Testis (tissue), 3 donors: ENCODE data around the gene TTLL11. TPM values are rescaled to one million over a fixed set of nuclear protein-coding genes. Genes with fewer than 3 reads are reported as not detected.

Source experiments
- DNase-seq: peaks from one replicate; pipeline ENCODE4 v3.0.0-alpha.2; 2019
- H3K27ac ChIP-seq, 2 donors: fragments of 200-600 bp; sonication (generic); one replicate each; pipeline ENCODE4 v1.5.1; 2019
- H3K27me3 ChIP-seq: fragments of 200-600 bp; sonication (generic); one replicate; pipeline ENCODE4 v1.5.1; 2019
- H3K36me3 ChIP-seq: fragments of 200-600 bp; sonication (generic); one replicate; pipeline ENCODE4 v1.5.1; 2017; ENCODE audit warnings: low read depth; ENCODE audit errors: missing control alignments
- H3K4me1 ChIP-seq: fragments of 200-600 bp; sonication (generic); one replicate; pipeline ENCODE4 v1.5.1; 2019
- H3K4me3 ChIP-seq, 2 donors: fragments of 200-600 bp; sonication (generic); one replicate each; pipeline ENCODE4 v1.5.1; 2017 to 2019
- H3K9me3 ChIP-seq: fragments of 200-600 bp; sonication (generic); one replicate; pipeline ENCODE4 v1.5.1; 2017
- POLR2A ChIP-seq: fragments of 450-650 bp; IDR thresholded peaks from one replicate; pipeline ENCODE4 v1.6.1; 2017; ENCODE audit warnings: antibody characterized with exemption, mild to moderate bottlenecking, moderate library complexity
- WGBS, 2 donors: methylation state at CpG; one replicate each; pipeline ENCODE4 v1.1.5; 2018; 5-methylcytosine and 5-hydroxymethylcytosine counted together
- intact Hi-C: fragments of 100-400 bp; cut with DNase I; formaldehyde crosslinking; loops from one replicate; pipeline ENCODE4 v1.15.1; 2023; ENCODE audit warnings: low total_unique reads
- polyA plus RNA-seq: library from polyadenylated mRNA; stranded (reverse); fragments of 350-450 nt; fragmentation: Illumina TruSeq; extraction: RNeasy Lipid Tissue Mini Kit (QIAGEN cat#74804); gene quantifications from one replicate; pipeline ENCODE4 v1.2.3, GENCODE V29; 2014; ENCODE audit warnings: low read depth, low replicate concordance; ENCODE audit not compliant: insufficient read depth
- total RNA-seq, 2 donors: library from RNA; depleted of rRNA; stranded (reverse); fragments of >200 nt; gene quantifications; one replicate each; pipeline ENCODE4 v1.2.3, GENCODE V29; 2016
- TF ChIP-seq, protein P1 (sequence below), 3 experiments: fragments of 450-650 bp in 2 of 3; fragments of 200-600 bp in 1 of 3; sonication (generic) in 1 of 3; IDR thresholded peaks; one replicate each; pipeline ENCODE4 v1.5.1; 2016 to 2019; ENCODE audit warnings: antibody characterized with exemption in 3 of 3, mild to moderate bottlenecking in 2 of 3, moderate library complexity in 1 of 3

The TTLL11 gene
- total and polyA plus RNA-seq, 3 donors from 2014 or later = 17.8 to 36.5 (median 19.8) TPM

DNA sequence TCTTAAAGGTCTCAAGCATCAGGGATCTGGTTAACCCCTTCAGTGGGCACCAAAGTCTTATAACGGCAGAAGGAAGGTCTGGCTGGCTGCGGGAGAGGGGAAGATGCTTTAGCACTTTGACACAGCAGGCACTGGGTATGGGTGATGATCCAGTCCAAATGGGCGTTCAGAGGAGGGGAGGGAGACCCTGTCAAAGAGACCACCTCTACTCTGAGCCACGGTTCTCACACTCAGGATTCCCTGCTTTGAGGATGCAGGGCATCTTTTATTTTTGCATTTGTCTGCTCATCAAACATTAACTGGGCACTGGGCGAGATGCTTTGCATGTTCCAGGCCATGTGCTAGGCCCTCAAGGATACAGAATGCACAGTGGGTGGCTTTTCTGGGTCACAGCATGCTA, 237.6 kb downstream of the TTLL11 start:
- Histone ChIP-seq H3K4me3 (no peak overlapping the region), H3K27ac (no peak overlapping the region), H3K27me3 (no peaks in the 10 kb centered on the region), H3K4me1 (peaks cover 26% of the 10 kb centered on the region), H3K36me3 (no peaks in the 10 kb centered on the region), H3K9me3 (no peaks in the 10 kb centered on the region)
- intact Hi-C loops = no loop called here
- no peak for DNase-seq
- TF ChIP-seq, protein P1, sequence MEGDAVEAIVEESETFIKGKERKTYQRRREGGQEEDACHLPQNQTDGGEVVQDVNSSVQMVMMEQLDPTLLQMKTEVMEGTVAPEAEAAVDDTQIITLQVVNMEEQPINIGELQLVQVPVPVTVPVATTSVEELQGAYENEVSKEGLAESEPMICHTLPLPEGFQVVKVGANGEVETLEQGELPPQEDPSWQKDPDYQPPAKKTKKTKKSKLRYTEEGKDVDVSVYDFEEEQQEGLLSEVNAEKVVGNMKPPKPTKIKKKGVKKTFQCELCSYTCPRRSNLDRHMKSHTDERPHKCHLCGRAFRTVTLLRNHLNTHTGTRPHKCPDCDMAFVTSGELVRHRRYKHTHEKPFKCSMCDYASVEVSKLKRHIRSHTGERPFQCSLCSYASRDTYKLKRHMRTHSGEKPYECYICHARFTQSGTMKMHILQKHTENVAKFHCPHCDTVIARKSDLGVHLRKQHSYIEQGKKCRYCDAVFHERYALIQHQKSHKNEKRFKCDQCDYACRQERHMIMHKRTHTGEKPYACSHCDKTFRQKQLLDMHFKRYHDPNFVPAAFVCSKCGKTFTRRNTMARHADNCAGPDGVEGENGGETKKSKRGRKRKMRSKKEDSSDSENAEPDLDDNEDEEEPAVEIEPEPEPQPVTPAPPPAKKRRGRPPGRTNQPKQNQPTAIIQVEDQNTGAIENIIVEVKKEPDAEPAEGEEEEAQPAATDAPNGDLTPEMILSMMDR (IDR thresholded peaks at IDR 0.05) = no peak
- TF ChIP-seq POLR2A = no peak
- 81 to 94% methylated on average over 5 of the region's 5 CpGs for WGBS, 2 donors

DNA sequence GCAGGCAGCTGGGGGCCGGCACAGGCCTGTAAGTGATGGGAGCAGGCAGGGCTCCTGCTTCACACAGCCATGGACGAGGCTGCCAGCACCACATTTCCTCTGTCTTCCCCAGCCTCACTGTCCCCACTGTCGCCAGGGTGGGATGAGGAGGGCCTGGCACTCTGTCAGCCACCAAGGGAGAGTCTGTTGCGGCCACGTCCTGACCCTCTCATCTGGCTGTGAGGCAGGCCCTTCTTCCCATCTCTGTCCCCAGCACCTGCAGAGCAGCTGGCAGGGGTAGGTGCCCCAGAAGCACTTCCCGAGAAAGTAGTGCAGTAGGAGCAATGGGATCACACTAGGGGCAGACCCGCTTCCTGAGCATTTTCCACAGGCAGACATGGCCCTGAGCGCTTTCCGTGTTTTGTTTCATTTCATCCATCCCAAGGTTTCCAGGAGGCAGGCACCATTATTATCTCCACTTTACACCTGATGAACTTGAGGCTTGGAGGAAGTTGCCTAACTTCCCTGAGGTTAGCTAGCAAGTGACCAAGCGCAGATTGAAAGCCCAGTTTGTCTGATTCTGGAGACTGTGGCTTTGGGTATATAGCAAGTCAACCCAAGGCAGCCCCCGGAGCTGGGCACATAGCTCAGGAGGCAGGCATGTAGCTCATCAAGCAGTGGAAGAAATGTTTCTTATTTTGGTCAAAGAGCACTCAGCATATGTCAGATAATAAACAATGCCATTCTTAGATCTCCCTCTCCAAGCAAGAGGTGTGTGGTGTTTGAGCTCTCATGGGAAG, 239.3 kb downstream of the TTLL11 start:
- H3K9me3 ChIP-seq = no peaks in the 10 kb centered on the region
- no peak overlapping the region for H3K4me3 ChIP-seq
- intact Hi-C loops = no loop called here
- WGBS, 2 donors = 84 to 88% methylated on average over 6 to 11 of the region's 11 CpGs
- DNase-seq = peak; percentile 13
- H3K27me3 ChIP-seq = no peaks in the 10 kb centered on the region
- TF ChIP-seq, protein P1 (IDR thresholded peaks at IDR 0.05) = no peak
- TF ChIP-seq POLR2A = no peak
- H3K27ac ChIP-seq = peak overlapping the region; percentile 87 to 88
- H3K36me3 ChIP-seq = no peaks in the 10 kb centered on the region
- H3K4me1 ChIP-seq = peaks cover 26% of the 10 kb centered on the region

DNA sequence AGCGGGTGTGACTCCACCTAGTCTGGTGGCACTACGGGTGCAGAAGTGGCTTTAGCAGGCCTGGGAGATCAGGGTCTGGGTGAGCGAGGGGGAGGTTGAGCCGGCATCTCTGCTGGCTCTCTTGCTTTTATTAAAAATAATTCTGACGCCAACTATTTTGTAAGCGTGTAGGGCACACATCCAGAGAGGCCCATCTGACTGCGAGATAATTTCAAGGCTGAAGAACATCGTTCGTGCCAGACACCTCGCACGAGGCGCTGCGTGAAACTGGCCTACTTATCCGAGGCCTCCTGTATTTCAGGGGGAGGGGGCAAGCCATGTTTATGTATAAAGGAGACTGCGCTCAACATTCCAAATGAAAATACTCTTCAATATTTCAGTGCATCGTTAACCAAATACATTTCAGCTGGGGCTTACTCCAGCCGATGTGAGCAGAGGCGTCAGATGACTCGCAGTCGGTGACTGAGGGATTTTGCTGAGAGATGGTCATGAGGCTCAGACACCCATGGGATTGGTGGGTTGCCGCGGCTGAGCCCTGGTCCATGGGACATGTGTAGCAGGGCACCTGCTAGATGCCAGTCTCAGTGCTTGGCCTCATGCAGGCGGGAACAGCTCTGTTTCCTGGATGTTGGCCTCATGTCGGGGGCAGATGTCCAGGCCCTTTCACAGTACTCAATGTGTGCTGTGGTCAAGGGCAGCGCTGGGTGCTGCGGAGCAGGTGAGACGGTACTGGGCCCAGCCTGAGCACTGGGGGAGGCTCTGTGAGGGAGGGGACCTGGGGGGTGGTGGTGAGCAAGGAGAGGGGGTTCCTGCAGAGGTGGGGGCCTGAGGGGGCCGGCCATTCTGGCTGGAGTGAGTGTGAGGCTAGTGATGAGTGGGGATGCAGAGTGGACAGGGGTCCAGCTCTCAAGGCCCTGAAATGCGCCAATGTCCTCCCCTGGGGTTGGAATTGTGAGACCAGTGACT, 240.2 kb downstream of the TTLL11 start:
- Histone ChIP-seq H3K4me1 (peaks cover 26% of the 10 kb centered on the region), H3K27me3 (no peaks in the 10 kb centered on the region), H3K4me3 (no peak overlapping the region), H3K36me3 (no peaks in the 10 kb centered on the region), H3K9me3 (no peaks in the 10 kb centered on the region), H3K27ac (peak overlapping the region; percentile 87 to 88)
- intact Hi-C loops = no loop called here
- WGBS, 2 donors = 37 to 65% methylated on average over 26 to 29 of the region's 29 CpGs
- peak; percentile 96 for DNase-seq
- no peak for TF ChIP-seq POLR2A
- TF ChIP-seq, protein P1 (IDR thresholded peaks at IDR 0.05) = no peak

DNA sequence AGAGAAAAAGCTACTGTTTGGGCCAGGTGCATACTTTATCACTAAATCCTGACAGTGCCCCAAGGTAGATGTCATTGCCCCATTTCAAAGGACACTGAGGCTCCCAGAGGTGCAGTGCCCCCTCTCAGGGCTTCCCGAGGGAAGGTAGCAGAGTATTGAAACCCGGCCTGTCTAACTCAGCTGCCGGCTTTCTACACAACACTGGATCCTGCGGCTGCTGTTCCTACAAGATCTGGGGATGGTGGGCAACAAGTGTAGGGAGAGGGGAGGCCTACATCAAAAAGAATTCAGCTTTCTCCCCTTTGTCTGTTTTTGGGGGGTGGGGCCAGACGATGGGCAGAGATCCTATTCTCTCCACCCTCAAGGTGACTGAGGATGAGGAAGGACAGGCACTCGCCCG, 240.9 kb downstream of the TTLL11 start:
- peak overlapping the region; percentile 87 to 88 for H3K27ac ChIP-seq
- no peaks in the 10 kb centered on the region for H3K9me3 ChIP-seq
- H3K36me3 ChIP-seq = no peaks in the 10 kb centered on the region
- 53 to 61% methylated on average over 7 of the region's 7 CpGs for WGBS, 2 donors
- H3K4me3 ChIP-seq = no peak overlapping the region
- DNase-seq = no peak
- no peaks in the 10 kb centered on the region for H3K27me3 ChIP-seq
- intact Hi-C loops = no loop called here
- peaks cover 26% of the 10 kb centered on the region for H3K4me1 ChIP-seq
- no peak for TF ChIP-seq POLR2A
- TF ChIP-seq, protein P1 (IDR thresholded peaks at IDR 0.05) = no peak
